Gastroesophageal sphincter (tissue), 3 donors: ENCODE measurements around the gene IKZF3.

Source experiments
- CTCF ChIP-seq, 4 experiments: fragments of 200-600 bp in 2 of 4; fragments of 450-650 bp in 2 of 4; sonication (generic) in 1 of 4; IDR thresholded peaks; one replicate each; pipeline ENCODE4 v1.5.1; 2017 to 2019; ENCODE audit warnings: antibody characterized with exemption in 4 of 4, mild to moderate bottlenecking in 2 of 4, moderate library complexity in 2 of 4
- POLR2A ChIP-seq, 2 donors: fragments of 450-650 bp; IDR thresholded peaks; one replicate each; pipeline ENCODE4 v1.6.1; 2017; ENCODE audit warnings: antibody characterized with exemption in 2 of 2, mild to moderate bottlenecking in 2 of 2, moderate library complexity in 1 of 2

GRCh38 chr17:39812466-39812865 is 51.6 kb downstream of the IKZF3 start:
- TF ChIP-seq CTCF (IDR thresholded peaks at IDR 0.05) (no peak), POLR2A (IDR thresholded peaks at IDR 0.05) (no peak)
